NCI-H446 (cell line): ENCODE results near the gene OTOA.
"Not testable (repeated sequence)": the region's sequence is repeated elsewhere in the genome, so short reads cannot be mapped to it uniquely, and the experiment has no call there.

Experiments
- DNase-seq, 2 experiments: peaks; one replicate each; lab custom pipeline; 2025; lab: John Stamatoyannopoulos, UW

The OTOA gene

DNA sequence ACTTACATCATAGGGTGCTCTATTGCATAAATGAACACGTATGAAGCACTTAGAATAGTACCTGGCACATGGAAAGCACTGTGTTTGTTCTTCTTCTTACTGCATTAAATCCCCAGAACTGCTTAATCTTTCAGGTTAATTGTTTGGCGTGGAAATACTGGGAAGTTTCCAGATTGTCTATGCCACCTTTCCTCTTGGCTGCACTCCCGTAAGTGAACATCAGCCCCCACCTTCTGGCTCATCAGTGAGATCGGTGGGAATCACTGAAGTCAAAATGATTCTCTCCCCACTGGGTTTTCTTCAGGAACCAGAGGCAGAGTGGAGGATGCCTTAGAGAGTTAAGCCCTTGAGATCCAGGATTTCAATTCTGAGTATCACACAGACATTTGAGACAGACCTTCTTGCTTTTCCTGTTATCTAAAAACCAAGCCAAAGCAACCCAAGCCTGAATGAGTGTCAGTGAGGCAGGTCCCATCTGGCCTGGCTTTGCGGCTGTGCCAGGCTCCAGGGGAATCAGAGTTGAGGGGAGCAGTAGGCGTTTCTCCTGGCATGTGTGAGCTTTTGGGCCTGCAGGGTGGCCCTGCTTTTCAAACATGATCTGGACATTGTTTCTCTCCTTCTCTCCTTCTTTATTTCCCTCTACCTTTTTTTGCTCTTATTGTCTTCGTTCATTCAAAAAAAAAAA lies 59.1 kb downstream of the OTOA start:
- DNase-seq = peak in 1 of 2 experiments; percentile 31

DNA sequence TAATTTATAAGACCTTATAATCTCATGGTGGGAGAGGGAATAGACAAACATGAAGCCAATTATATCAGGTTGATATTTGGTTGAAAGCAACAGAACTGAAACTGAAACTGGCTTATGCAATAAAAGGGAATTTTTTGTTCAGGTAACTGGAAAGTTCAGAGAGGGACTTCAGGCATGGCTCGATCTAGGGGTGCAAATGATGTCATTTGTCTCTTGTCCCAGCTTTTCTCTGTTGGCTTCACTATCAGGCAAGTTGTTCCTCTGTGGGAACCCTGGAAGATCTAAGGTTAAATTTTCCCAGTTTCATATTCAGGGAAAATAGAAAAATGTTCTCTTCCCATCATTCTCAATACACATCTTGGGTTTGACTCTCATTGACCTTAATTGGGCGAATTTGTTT lies 59.8 kb downstream of the OTOA start:
- DNase-seq = no peak

DNA sequence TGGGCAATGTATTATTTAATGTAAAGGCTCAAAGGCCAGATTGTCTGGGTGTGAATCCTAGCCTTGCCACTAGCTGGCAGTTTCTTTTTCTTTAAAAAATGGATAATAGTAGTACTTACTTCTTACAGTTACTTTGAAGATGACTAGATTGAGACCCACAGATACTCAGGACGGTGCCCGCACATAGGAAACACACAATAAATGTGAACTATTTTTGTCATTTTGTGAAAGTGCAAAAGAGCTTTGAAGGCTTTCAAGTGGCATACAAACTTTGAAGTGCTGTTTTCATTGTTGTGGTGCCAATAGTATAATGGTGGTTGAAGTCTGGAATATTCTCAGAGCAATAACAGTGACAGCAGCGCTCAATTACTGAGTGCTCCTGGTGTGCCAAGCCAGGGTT lies 63.6 kb downstream of the OTOA start:
- DNase-seq = no peak

DNA sequence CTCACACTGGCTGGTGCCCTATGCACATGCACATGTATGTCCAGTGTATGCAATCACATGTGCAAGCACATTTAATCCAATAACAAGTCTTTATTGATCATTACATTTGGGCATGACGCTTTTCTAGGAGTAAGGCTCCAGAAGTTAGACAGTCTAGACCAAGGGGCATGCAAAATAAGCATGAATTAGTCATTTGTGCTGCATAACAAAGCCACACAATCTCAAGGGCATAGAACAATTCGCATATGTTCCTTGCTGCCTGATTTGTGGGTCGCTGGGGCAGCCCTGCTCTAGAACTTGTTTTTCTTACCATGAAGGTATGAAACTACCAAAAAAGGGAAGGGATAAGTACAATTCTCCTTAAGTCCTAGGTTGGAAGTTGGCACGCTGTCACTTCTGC lies 67.5 kb downstream of the OTOA start:
- not testable (repeated sequence) for DNase-seq

DNA sequence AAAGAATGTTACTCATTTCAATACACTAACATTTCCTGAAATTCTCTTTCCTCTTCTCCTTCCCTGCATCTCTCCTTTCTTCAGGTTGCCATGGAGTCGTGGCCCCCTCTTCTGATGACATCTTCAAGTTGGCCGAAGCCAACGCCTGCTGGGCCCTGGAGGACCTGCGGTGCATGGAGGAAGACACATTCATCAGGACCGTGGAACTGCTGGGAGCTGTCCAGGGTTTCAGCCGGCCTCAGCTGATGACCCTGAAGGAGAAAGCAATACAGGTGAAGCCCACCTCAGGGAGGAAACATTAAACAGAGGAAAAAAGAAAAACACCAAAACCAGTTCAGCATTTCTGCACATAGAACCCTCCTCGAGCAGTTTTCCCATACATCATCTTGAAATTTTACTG lies 76.9 kb downstream of the OTOA start:
- DNase-seq = not testable (repeated sequence)

DNA sequence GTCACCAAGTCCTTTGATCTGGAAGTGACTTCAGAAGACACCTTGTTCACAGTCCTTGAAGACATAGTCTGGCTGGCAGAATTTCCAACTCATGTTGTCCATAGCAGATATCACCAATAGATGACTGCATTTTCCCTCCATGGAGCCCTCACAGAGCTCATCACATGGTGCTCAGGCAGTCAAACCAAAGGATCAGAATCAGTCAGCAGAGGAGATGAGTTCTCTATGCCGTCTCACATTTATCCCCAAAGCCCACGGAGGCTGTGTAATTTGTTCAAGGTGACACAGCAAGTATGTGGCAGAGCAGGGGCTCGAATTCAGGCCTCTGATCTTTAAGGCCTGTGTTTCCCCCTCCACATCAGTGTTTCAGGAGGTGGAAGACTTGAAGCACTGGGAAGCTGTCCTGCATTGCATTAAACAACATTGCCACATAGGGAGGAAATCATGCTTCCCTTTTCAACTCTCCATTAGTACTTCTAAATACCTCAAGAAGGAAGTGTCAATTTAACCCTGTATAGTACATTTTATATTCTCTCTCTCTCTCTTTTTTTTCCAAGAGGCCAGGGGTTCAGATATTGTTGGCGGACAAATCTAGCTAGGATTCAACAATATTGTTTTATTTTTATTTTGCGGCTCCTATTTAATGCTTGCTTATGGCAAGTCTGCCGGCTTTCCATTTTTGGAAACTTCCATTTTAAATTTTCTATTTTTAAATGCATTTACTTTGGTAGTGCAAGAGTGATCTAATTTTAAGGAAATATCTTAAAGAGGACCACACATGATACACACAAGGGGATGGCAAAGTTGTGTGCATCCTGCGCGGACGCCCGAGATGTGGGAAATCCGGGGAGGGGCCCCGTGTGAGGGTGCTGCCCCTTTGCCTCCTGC lies 92.7 kb downstream of the OTOA start:
- DNase-seq = not testable (repeated sequence)

DNA sequence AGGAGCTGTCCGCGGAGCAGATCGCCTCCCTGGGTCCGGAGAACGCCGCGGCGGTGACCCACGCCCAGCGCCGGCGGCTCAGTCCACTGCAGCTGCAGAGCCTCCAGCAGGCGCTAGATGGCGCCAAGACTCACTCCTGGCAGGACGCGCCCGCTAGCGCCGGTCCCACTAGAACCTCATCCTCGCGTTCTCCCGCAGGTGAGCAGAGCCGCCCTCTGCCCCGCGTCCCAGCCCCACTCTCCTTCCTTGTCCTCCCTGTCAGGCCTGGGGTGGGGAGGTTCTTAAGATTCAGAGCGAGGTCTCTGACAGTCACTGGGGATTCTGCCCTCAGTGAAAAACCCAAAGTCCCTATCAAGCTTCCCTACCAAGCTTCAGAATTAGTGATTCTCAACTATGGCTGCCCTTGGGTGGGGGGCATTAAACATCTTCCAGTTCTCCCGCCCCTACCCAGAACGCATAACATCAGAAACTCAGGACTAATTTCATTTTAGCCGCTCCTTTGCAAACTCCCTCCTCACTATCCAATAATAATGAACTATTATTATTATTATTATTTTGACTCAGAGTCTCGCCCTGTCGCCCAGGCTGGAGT lies 93.4 kb downstream of the OTOA start:
- not testable (repeated sequence) for DNase-seq

DNA sequence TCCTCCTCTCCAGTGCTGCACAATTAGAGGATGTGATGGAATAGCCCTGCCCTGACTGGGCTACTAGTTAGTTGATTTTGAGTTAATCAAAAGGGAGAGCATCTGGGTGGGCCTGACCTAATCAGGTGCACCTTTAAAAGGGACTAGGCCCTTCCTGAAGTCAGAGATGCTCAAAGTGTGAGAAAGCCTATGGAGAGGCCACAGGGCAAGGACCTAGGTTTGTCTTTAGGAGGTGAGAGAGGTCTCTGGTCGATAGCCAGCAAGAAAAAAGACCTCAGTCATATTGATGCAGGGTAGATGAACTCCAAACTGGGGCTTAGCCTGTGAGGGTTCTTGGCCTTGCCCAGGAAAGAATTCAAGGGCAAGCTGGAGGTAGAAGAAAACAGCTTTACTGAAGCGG lies 104.5 kb downstream of the OTOA start:
- DNase-seq = not testable (repeated sequence)

DNA sequence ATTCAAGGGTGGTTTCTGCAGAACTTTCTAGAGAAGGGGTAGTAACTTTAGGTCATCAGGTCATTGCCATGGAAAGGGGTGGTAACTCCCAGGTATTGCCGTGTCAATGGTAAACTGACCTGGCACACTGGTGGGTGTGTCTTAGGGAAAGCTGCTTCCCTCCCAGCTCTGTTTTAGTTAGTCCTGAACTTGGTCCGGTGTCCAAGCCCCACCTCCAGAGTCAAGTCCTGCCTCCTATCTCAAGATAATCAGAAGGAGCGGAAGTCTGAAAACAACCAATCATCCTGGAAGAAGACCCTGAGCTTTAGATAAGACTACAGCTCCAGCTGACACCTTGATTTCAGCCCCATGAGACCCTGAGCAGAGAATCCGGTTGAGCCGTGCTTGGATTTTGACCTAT lies 105.0 kb downstream of the OTOA start:
- not testable (repeated sequence) for DNase-seq

DNA sequence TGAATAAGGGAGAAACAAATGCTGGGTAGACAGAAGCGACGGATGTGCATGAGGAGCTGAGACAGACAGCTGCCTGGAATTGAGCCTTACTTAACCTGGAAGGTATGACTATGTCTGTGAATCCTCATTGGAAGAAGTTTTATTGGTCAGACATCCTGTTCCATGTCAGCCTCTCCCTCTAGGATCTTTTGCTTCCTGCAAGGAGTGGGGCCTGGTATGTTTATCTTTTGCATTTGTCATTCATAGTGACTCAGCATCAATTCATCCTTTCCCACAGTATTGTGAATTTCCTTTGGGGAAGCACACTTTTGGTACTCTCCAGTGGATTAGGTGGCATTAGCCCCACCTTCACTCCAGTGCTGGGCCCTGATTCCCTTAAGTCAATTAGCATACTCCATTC lies 105.5 kb downstream of the OTOA start:
- DNase-seq = not testable (repeated sequence)

DNA sequence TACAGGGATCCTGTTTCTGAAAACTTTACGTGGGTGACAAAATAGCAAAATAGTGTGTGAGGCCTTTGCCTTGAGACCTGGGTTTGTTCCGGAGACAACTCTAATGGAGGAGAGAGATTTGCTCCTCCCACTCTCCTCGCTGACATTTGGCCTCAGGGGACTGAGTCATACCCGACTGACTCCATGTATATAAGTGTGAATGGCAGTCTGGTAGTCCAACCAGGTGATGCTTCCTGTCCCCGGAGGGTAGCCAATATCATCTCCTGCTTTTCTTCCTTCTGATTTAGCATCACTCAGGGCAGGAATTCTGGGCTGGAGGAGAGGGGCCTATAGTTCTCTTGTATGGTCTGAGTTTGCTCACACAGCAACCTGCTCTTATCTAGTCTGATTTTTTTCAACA lies 106.8 kb downstream of the OTOA start:
- DNase-seq = not testable (repeated sequence)

DNA sequence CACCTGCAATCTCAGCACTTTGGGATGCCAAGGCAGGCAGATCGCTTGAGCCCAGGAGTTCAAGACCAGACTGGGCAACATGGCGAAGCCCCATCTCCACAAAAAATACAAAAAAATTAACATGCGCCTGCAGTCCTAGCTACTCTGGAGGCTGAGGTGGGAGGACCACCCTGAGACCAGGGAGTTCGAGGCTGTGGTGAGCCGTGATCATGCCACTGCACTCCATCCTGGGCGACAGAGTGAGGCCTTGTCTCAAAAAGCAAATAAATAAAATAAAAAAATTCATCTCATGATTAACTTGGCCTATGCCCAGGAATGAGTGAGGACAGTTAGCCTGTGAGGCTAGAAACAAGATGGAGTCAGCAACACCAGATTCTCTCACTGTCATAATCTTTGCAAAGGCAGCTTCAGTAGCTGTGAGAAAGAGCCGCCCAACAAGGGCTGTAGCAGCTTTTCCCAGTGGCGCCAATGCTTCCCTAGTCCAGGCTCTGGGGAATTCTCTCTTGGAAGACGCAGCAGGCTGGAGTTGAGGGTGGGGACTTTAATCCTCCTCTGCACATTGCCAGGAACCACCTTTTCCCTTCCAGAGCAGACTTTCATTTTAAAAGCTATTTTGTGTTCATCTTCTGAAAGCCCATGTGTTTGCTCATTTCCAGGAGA lies 108.9 kb downstream of the OTOA start:
- not testable (repeated sequence) for DNase-seq

DNA sequence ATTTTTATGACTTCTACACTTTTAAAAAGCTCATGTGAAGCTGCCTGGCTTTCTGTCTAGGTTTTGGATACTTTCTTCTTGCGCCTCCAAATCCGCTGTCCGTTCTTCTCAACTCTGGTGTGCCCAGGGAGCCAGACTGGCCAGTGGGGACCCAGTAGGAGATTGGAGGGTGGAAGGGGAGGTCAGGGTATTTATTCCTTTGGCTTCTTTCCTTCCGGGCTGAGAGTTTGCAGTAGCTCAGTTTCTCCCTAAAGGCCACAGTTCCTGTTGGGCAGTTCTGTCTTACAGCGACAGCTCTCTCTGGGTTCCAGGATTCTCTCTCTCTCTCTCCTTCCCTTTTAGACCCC lies 109.4 kb downstream of the OTOA start:
- DNase-seq = not testable (repeated sequence)

DNA sequence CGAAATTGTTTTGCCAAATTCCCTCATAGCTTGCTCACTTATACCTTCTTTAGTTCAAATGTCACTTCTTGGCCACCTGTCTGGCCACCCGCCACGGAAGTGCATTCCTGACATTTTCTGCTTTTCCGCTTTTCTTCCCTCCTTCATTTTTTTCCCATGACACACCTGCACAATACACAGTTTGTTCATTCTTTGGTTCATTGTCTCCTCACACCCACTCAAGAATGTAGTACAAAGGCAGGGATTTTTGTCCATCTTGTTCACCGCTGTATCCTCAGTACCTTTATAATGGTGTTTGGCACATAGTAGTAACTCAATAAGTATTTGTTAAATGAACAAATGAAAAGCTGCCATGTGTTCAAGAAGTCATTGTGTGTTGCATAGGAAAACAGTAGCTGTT lies 116.8 kb downstream of the OTOA start:
- DNase-seq = not testable (repeated sequence)

DNA sequence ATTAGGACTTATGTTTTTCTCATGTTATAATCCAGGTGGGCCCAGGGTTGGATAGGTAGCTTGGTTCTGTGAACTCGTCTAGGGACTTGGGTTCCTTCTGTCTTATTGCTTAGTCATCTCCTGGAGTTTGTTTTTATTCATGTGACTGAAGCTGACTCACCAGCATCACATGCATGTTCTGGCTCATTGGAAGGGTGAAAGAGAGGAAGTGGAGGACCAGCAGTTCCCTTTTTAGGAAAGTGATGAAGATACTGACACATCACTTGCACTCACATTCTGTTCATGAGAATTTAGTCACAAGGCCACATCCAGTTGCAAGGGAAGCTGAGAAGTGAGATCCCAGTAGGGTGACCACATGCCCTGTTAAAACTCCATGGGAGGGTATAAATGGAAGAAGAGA lies 126.7 kb downstream of the OTOA start:
- not testable (repeated sequence) for DNase-seq

DNA sequence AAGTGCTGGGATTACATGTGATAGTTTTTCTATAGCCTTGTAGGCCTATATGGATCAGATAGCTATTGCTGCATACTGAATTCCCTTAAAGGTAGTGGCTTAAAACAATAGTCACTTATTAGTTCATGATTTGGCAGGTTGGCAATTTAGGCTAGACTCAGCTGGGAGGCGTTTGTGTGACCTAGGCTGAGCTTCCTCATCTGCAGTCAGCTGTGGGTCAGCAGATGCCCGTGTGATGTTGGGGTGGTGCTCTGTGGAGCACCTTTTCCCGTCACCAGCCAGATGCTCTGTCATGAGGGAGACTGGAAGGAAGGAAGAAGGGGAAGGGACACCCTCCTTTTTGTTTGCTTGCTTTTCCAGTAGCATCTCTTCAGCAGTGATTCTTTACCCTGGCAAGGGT lies 129.5 kb downstream of the OTOA start:
- DNase-seq = not testable (repeated sequence)

DNA sequence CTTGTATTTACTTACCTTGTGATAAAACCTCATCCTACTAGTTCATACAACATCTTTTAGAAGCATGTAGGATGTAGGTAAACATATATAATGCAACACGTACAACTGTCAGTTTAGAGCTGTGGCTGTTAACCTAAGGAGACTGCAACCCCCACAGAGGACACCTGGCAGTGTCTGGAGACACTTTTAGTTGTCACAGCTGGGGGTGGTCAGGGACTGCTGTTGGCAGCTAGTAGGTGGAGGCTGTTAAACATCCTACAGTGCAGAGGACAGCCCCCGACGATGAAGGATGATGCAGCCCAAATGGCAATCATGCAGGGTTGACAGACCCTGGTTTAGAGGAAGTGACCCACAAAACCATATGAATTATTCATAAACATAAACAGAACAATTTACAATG lies 134.8 kb downstream of the OTOA start:
- DNase-seq = not testable (repeated sequence)

DNA sequence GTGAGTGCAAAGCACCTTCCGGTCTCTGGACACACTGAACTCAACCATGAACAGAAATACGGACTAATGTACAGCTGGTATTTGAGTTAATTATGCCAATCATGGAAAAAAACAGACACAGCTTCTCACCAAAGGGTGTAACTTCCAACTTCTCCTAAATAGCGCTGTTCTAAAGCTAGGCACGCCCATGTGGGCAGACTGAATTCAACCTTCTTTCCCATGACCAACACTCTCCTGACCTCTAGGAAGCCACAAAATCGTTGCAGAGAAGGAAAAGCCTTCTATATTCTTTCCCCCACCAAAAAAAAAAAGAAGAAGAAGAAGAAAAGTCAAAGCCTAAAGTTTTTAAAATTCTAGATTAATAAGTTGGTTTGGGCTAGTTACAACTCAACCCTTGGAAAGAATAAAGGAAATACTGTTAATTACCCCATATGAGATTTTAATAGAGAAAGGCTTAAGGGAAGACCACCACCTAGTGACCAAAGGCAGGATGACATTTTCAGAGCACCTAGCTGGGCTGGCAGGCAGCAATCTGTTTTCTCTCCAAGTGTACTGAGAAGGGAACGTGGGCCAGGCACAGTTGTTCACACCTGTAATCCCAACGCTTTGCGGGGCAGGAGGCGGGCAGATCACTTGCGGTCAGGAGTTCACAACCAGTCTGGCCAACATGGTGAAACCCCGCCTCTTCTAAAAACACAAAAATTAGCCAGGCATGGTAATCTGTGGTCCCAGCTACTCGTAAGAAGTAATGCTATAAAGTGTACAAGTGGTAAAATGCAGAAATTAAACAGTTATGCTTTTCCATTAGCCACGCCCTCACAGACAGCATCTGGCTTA lies 138.0 kb downstream of the OTOA start:
- DNase-seq = peak in 1 of 2 experiments; percentile 27

DNA sequence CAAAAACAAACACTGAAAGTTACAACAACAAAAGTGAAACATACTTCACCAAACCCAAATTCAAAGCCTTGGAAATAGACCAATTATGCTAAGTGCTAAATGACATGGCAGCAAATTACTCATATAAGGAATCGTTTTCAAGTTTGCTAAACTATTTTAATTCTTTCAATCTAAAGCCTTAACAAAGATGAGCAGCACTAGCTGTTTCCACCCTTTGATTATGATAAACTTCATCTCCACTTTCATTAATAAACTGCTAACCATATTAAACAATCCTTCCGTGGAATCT lies 138.6 kb downstream of the OTOA start:
- not testable (repeated sequence) for DNase-seq
